Melanocyte of skin (primary cell): ENCODE data around the gene GPR171. TPM values are rescaled to one million over a fixed set of nuclear protein-coding genes. Genes with fewer than 3 reads are reported as not detected.

Experiments
- small RNA-seq, 2 donors: library from RNA; depleted of rRNA; stranded (forward); fragments of <200 nt; gene quantifications; one replicate each; pipeline ENCODE3, GENCODE V24; 2012
- total RNA-seq, 2 donors: library from RNA; depleted of rRNA; stranded (reverse); fragments of >200 nt; gene quantifications; 2 replicates each; pipeline ENCODE4 v1.2.3, GENCODE V29; 2012

The GPR171 gene
- total RNA-seq = not detected

GRCh38 chr3:151203051-151203420 lies at the start of gene GPR171:
GPR171 (minus strand) TSS chr3:151203216; CDS start chr3:151199386, 3,830 bp downstream.

Small RNAs within 50 kb of the gene (small RNA-seq; reads per million reads assigned to genes)
- 0 reads per million in 2 donors for gene RNA5SP145

Other genes with a start within 250 kb of the GPR171 start
- not detected for gene CLRN1, start 230.5 kb downstream of the GPR171 start, total RNA-seq
- under 1 TPM; under 0.01 to 0.33 TPM for gene MED12L, start 117.6 kb downstream of the GPR171 start, total RNA-seq
- not detected for gene P2RY14, start 75.3 kb upstream of the GPR171 start, total RNA-seq
- not detected for gene GPR87, start 113.6 kb upstream of the GPR171 start, total RNA-seq
- gene P2RY13, start 126.3 kb upstream of the GPR171 start, total RNA-seq = not detected
- gene P2RY12, start 181.5 kb upstream of the GPR171 start, total RNA-seq = 1 to 10 TPM in 1 of 2 donors, under 1 TPM in 1; 1.00 to 3.4 TPM